Mesodermal cell (in vitro differentiated cells): ENCODE data around the gene KRT33A.
"Not testable (repeated sequence)": the region's sequence is repeated elsewhere in the genome, so short reads cannot be mapped to it uniquely, and the experiment has no call there.

Experiments used
- H3K27ac ChIP-seq: 2 replicates; pipeline ENCODE4 v1.7.0; 2013; ENCODE audit warnings: mild to moderate bottlenecking, low read depth, low read length, moderate library complexity; ENCODE audit not compliant: severe bottlenecking
- H3K36me3 ChIP-seq: 2 replicates; pipeline ENCODE4 v1.7.1; 2013; ENCODE audit warnings: mild to moderate bottlenecking, low read length, moderate library complexity; ENCODE audit not compliant: control insufficient read depth, insufficient read depth
- H3K4me1 ChIP-seq: one replicate; pipeline ENCODE4 v1.7.1; 2013; ENCODE audit warnings: mild to moderate bottlenecking, low read length; ENCODE audit not compliant: insufficient read depth, control insufficient read depth, poor library complexity, severe bottlenecking
- H3K4me3 ChIP-seq: 2 replicates; pipeline ENCODE4 v1.7.0; 2013; ENCODE audit warnings: low read length, control low read depth, mild to moderate bottlenecking; ENCODE audit not compliant: insufficient read depth, poor library complexity, severe bottlenecking; ENCODE audit errors: extremely low read depth
- H3K9me3 ChIP-seq: 2 replicates; pipeline ENCODE4 v1.7.1; 2013; ENCODE audit warnings: mild to moderate bottlenecking, low read length, moderate library complexity; ENCODE audit not compliant: control insufficient read depth
- WGBS, 2 experiments: methylation state at CpG; one replicate each; pipeline ENCODE4 v1.1.5; 2013; ENCODE audit warnings: missing lambda C conversion rate in 2 of 2; ENCODE audit not compliant: insufficient coverage in 2 of 2; 5-methylcytosine and 5-hydroxymethylcytosine counted together

Gene KRT33A

DNA sequence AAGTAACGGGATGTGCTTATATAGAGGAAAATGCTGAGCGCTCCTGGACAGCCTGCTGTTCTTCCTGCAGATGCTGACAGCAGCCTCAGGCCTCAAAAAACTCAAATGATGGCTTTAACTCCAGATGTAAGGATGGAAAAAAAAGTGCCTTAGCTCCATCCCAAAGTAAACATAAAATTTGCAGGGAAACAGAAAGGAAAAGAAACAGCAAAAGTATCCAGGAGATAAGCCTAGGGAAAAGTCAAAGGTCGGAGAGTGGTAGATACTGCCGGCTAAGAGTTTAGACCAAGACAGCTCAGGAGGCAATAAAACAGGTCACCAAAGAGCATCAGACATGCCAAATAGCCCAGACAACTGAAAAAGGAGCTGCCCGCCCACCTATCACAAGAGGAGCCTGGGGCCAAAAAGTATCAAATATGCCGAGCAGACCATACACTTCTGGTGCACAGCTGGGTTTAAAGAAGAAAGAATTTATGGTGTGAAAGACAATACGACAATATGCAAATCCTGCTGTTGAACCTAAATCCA is 39.8 kb upstream of the KRT33A start:
- H3K4me3 ChIP-seq, result no peak overlapping the region
- 92 to 94% methylated on average over 4 to 5 of the region's 7 CpGs for WGBS, 2 experiments
- no peaks in the 10 kb centered on the region for H3K9me3 ChIP-seq
- no peak overlapping the region for H3K27ac ChIP-seq
- H3K36me3 ChIP-seq, result no peaks in the 10 kb centered on the region
- no peaks in the 10 kb centered on the region for H3K4me1 ChIP-seq

GRCh38 chr17:41387670-41388069 is 37.0 kb upstream of the KRT33A start:
- H3K27ac ChIP-seq, result no peak overlapping the region
- H3K4me1 ChIP-seq, result no peaks in the 10 kb centered on the region
- 70 to 100% methylated on average over 1 to 4 of the region's 4 CpGs for WGBS, 2 experiments
- no peaks in the 10 kb centered on the region for H3K36me3 ChIP-seq
- no peaks in the 10 kb centered on the region for H3K9me3 ChIP-seq
- H3K4me3 ChIP-seq, result no peak overlapping the region

- no peak overlapping the region for H3K27ac ChIP-seq
- no CpG with 5 or more reads among the region's 1 CpG for WGBS, 2 experiments
- no peaks in the 10 kb centered on the region for H3K9me3 ChIP-seq
- no peaks in the 10 kb centered on the region for H3K36me3 ChIP-seq
- no peaks in the 10 kb centered on the region for H3K4me1 ChIP-seq
- no peak overlapping the region for H3K4me3 ChIP-seq
Measured at GRCh38 chr17:41386227-41386626, 35.6 kb upstream of the KRT33A start.

DNA sequence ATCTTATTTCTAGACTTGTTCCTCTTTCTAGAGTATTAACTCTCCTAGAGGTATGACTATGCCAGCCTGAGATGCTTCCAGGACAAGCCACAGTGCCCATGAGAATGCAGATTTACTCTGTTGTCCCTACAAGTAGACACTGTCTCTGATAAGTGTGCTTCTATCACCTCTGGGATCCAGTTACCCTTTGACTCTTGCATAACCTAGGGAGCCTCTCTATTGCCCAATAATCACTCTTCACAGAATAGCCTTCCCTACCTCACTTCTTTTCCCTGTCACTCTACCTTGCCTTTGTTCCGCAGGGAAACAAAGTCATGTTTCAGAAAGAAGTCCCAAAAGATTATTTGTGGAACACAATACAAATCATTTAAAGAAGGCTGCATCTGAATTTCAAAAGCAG is 33.1 kb upstream of the KRT33A start:
- no peaks in the 10 kb centered on the region for H3K36me3 ChIP-seq
- no peak overlapping the region for H3K27ac ChIP-seq
- H3K4me1 ChIP-seq, result no peaks in the 10 kb centered on the region
- H3K9me3 ChIP-seq, result no peaks in the 10 kb centered on the region
- WGBS, 2 experiments, result 100% methylated on average over 1 of the region's 1 CpG; no CpG with 5 or more reads in 1 of the 2 experiments
- H3K4me3 ChIP-seq, result no peak overlapping the region

DNA sequence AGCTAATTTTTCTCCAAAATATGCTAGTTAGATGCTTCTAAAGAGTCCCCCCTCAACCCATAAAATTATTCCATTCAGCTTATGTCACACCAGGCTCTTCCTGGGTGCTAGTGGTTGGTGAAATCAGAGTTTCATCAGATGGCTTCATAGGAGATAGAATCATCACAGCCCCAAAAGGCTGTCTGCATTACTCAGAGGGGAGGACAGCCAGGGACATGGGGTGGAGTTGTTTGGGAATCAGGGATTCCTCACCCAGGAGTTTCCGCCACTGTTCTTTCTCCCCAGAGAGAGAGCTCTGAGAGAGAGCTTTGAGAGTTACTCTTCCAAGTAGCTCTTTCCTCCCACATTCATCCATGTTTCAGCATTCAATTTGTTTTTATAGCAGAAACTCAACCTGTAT is 31.8 kb upstream of the KRT33A start:
- Histone ChIP-seq H3K4me1 (peaks cover 5% of the 10 kb centered on the region), H3K4me3 (no peak overlapping the region), H3K9me3 (no peaks in the 10 kb centered on the region), H3K36me3 (no peaks in the 10 kb centered on the region), H3K27ac (no peak overlapping the region)
- WGBS, 2 experiments, result 89 to 100% methylated on average over 1 of the region's 1 CpG

- H3K4me1 ChIP-seq, H3K27ac ChIP-seq, H3K36me3 ChIP-seq, H3K4me3 ChIP-seq, H3K9me3 ChIP-seq: not testable (repeated sequence)
- WGBS, 2 experiments, result 88 to 98% methylated on average over 6 to 9 of the region's 13 CpGs
Measured at GRCh38 chr17:41381943-41382342, 31.3 kb upstream of the KRT33A start, which contains the start of gene KRT34. KRT34 (minus strand) TSS chr17:41382306; CDS start chr17:41382246, 60 bp downstream.

GRCh38 chr17:41380091-41380490 is 29.5 kb upstream of the KRT33A start:
- not testable (repeated sequence) for H3K27ac ChIP-seq, H3K4me3 ChIP-seq, H3K9me3 ChIP-seq, H3K4me1 ChIP-seq, H3K36me3 ChIP-seq
- WGBS, 2 experiments, result 91 to 92% methylated on average over 7 of the region's 7 CpGs

- Histone ChIP-seq H3K36me3 (no peaks in the 10 kb centered on the region), H3K4me1 (peaks cover 5% of the 10 kb centered on the region), H3K27ac (no peak overlapping the region), H3K9me3 (no peaks in the 10 kb centered on the region), H3K4me3 (no peak overlapping the region)
- 83 to 100% methylated on average over 1 of the region's 2 CpGs for WGBS, 2 experiments
Measured at GRCh38 chr17:41377546-41377945, 26.9 kb upstream of the KRT33A start.

DNA sequence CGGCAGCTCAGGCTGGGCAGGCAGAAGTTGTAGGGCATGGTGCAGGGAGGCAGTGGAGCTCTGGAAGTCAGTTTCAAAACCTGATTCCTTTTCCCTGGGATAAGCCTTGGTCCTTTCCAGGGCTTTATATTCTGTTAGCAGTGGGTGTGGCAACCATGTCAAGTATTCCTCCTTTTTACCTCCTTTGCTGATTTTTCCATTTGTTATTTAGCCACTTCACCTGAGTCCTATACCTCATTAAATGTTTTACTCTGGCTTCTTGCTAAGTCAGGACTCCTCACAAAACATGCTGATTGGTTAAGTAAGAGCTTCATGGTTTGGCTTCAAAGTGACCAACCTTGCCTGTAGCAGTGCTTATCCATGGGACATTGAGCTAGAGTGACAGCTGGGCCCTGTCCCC is 19.1 kb upstream of the KRT33A start, which contains the start of gene KRT33B:
Gene KRT33B, minus strand, starts transcription at position 101 of the 400 bp plus-strand sequence. Its CDS starts 63 bp downstream, at position 38.
- H3K4me1 ChIP-seq, result peaks cover 19% of the 10 kb centered on the region
- 100% methylated on average over 1 of the region's 1 CpG for WGBS, 2 experiments

GRCh38 chr17:41369023-41369422 is 18.4 kb upstream of the KRT33A start:
- H3K36me3 ChIP-seq, result no peaks in the 10 kb centered on the region
- H3K4me3 ChIP-seq, result no peak overlapping the region
- H3K27ac ChIP-seq, result no peak overlapping the region
- H3K4me1 ChIP-seq, result peaks cover 19% of the 10 kb centered on the region
- H3K9me3 ChIP-seq, result no peaks in the 10 kb centered on the region
- WGBS, 2 experiments, result 100% methylated on average over 2 of the region's 2 CpGs; no CpG with 5 or more reads in 1 of the 2 experiments

More for the DNA sequence above, 19.1 kb upstream of the KRT33A start, which contains the start of gene KRT33B:
- no peaks in the 10 kb centered on the region for H3K36me3 ChIP-seq
- H3K27ac ChIP-seq, result no peak within 1 kb of the TSS
- H3K9me3 ChIP-seq, result no peaks in the 10 kb centered on the region
- no peak within 1 kb of the TSS for H3K4me3 ChIP-seq

- Histone ChIP-seq H3K4me1 (peaks cover 19% of the 10 kb centered on the region), H3K27ac (peak overlapping the region; percentile 41), H3K9me3 (no peaks in the 10 kb centered on the region), H3K4me3 (no peak overlapping the region), H3K36me3 (no peaks in the 10 kb centered on the region)
- 79 to 96% methylated on average over 7 to 9 of the region's 10 CpGs for WGBS, 2 experiments
Measured at GRCh38 chr17:41367426-41368075, 16.9 kb upstream of the KRT33A start.
